GM19468 (cell line): ENCODE results near the gene AFF4.
"Not testable (repeated sequence)": the region's sequence is repeated elsewhere in the genome, so short reads cannot be mapped to it uniquely, and the experiment has no call there.

ENCODE experiments used
- ATAC-seq: cut with Tn5 transposase; IDR thresholded peaks from one replicate; pipeline ENCODE4 v1.9.1; 2021; ENCODE audit warnings: mild to moderate bottlenecking, moderate library complexity, moderate number of reproducible peaks; ENCODE audit not compliant: unreplicated experiment; ENCODE audit errors: extremely low read depth

Gene AFF4

GRCh38 chr5:132961123-132961815, 2.2 kb downstream of the AFF4 start:
- ATAC-seq = not testable (repeated sequence)

- ATAC-seq = not testable (repeated sequence)
Observed at GRCh38 chr5:132956166-132956799, 7.2 kb downstream of the AFF4 start.

- no peak for ATAC-seq
Observed at GRCh38 chr5:132953710-132954109, 9.7 kb downstream of the AFF4 start.

GRCh38 chr5:132952829-132953228, 10.6 kb downstream of the AFF4 start:
- ATAC-seq = no peak

- no peak for ATAC-seq
Observed at GRCh38 chr5:132951897-132952296, 11.5 kb downstream of the AFF4 start.

GRCh38 chr5:132949136-132949535, 14.3 kb downstream of the AFF4 start:
- no peak for ATAC-seq

GRCh38 chr5:132947671-132948070, 15.8 kb downstream of the AFF4 start:
- ATAC-seq = no peak

- ATAC-seq = not testable (repeated sequence)
Observed at GRCh38 chr5:132945315-132945714, 18.1 kb downstream of the AFF4 start.

- no peak for ATAC-seq
Observed at GRCh38 chr5:132943362-132944022, 19.9 kb downstream of the AFF4 start.

- no peak for ATAC-seq
Observed at GRCh38 chr5:132941331-132941730, 22.1 kb downstream of the AFF4 start.

- no peak for ATAC-seq
Observed at GRCh38 chr5:132928062-132928407, 35.4 kb downstream of the AFF4 start.

- ATAC-seq = no peak
Observed at GRCh38 chr5:132927355-132928061, 35.9 kb downstream of the AFF4 start.

GRCh38 chr5:132926437-132926836, 37.0 kb downstream of the AFF4 start:
- ATAC-seq = no peak

GRCh38 chr5:132916086-132916485, 47.3 kb downstream of the AFF4 start:
- no peak for ATAC-seq

GRCh38 chr5:132915681-132916080, 47.8 kb downstream of the AFF4 start:
- ATAC-seq = no peak

- ATAC-seq = no peak
Observed at GRCh38 chr5:132909702-132910101, 53.7 kb downstream of the AFF4 start.

GRCh38 chr5:132907161-132907560, 56.3 kb downstream of the AFF4 start:
- no peak for ATAC-seq

- no peak for ATAC-seq
Observed at GRCh38 chr5:132905938-132906337, 57.5 kb downstream of the AFF4 start.

- ATAC-seq = no peak
Observed at GRCh38 chr5:132901730-132902129, 61.7 kb downstream of the AFF4 start.

- ATAC-seq = no peak
Observed at GRCh38 chr5:132901036-132901435, 62.4 kb downstream of the AFF4 start.

- no peak for ATAC-seq
Observed at GRCh38 chr5:132898094-132898493, 65.3 kb downstream of the AFF4 start.
